K562 (cell line): ENCODE results near the gene HSF2BP. TPM values are rescaled to one million over a fixed set of nuclear protein-coding genes. Genes with fewer than 3 reads are reported as not detected.

Experiments
- ATAC-seq: fragments of 200-7000 bp; cut with Tn5 transposase; 3 replicates; pipeline ENCODE4 v1.9.1; 2020; ENCODE audit warnings: moderate library complexity
- BruUV-seq: library from RNA; stranded (reverse); fragments of 400-500 nt; replicated peaks from 2 replicates; lab custom pipeline; 2021; lab: Mats Ljungman, UMichigan
- CTCF ChIA-PET: fragments of 300-600 bp; formaldehyde crosslinking; extraction: SDS; loops from one replicate; lab custom pipeline; 2021; ENCODE audit warnings: low intra/inter-chr PET ratio; lab: Yijun Ruan, JAX
- POLR2A ChIA-PET: fragments of 300-600, 350-650 bp; sonication (Branson Sonifier 250); formaldehyde crosslinking; extraction: SDS; loops from one replicate; lab custom pipeline; 2021; ENCODE audit warnings: antibody characterized with exemption, inconsistent platforms; lab: Yijun Ruan, JAX
- DNase-seq, 4 experiments: peaks; one replicate each; pipeline versions ENCODE4 v3.0.0 to v3.0.0-alpha.2; 2011 to 2018; ENCODE audit warnings: low spot score in 3 of 4, mixed read lengths in 3 of 4; ENCODE audit errors: extremely low read depth in 1 of 4
- FAIRE-seq: peaks from 2 replicates; lab custom pipeline; 2011; peaks lifted over from hg19 to GRCh38; lab: Jason Lieb, UNC
- H2AFZ ChIP-seq: 2 replicates; pipeline ENCODE4 v1.6.0; 2011; ENCODE audit warnings: low read depth, low read length, control low read depth, inconsistent platforms
- H3K27ac ChIP-seq: fragments of 200-600 bp; 3 replicates; pipeline ENCODE4 v1.8.0; 2011; ENCODE audit warnings: low read depth, mild to moderate bottlenecking, control low read depth, inconsistent platforms, low read length, moderate library complexity, mixed read lengths; ENCODE audit errors: extremely low read depth
- H3K27me3 ChIP-seq, 2 experiments: fragments of 300-600 bp in 1 of 2; 2 replicates in 1 of 2; 3 replicates in 1 of 2; pipeline versions ENCODE4 v1.6.0 to v1.8.0; 2011; ENCODE audit warnings: inconsistent platforms in 2 of 2, low read length in 2 of 2, mild to moderate bottlenecking in 1 of 2, mixed read lengths in 1 of 2, moderate library complexity in 1 of 2; ENCODE audit not compliant: control insufficient read depth in 2 of 2, insufficient read depth in 2 of 2
- H3K36me3 ChIP-seq: fragments of 300-600 bp; 3 replicates; pipeline ENCODE4 v1.8.0; 2011; ENCODE audit warnings: mild to moderate bottlenecking, low read length, inconsistent platforms; ENCODE audit not compliant: control insufficient read depth, insufficient read depth
- H3K4me1 ChIP-seq, 2 experiments: fragments of 200-600 bp in 1 of 2; replicated peaks in 1 of 2; 2 replicates in 1 of 2; 3 replicates in 1 of 2; pipeline versions ENCODE4 v1.5.1 to v1.8.0; 2011; ENCODE audit warnings: inconsistent platforms in 2 of 2, low read length in 2 of 2, mild to moderate bottlenecking in 1 of 2, mixed read lengths in 1 of 2, moderate library complexity in 1 of 2; ENCODE audit not compliant: control insufficient read depth in 2 of 2, insufficient read depth in 2 of 2
- H3K4me2 ChIP-seq: 2 replicates; pipeline ENCODE4 v1.6.1; 2011; ENCODE audit warnings: low read length, control low read depth, inconsistent platforms, mixed read lengths; ENCODE audit not compliant: insufficient read depth
- H3K4me3 ChIP-seq: fragments of 200-600 bp; sonication (generic), shearing (Covaris generic); 2 replicates; pipeline ENCODE4 v1.5.1; 2016; ENCODE audit warnings: control low read depth, inconsistent platforms
- H3K79me2 ChIP-seq: fragments of 200-600 bp; 3 replicates; pipeline ENCODE4 v1.8.0; 2011; ENCODE audit warnings: low read length, inconsistent platforms; ENCODE audit not compliant: control insufficient read depth, insufficient read depth
- H3K9ac ChIP-seq, 2 experiments: 2 replicates each; pipeline versions ENCODE4 v1.6.0 to v1.6.1; 2011; ENCODE audit warnings: low read depth in 2 of 2, low read length in 2 of 2, control low read depth in 1 of 2, inconsistent platforms in 1 of 2, mild to moderate bottlenecking in 1 of 2, mixed read lengths in 1 of 2; ENCODE audit not compliant: insufficient read depth in 1 of 2
- H3K9me1 ChIP-seq: one replicate; pipeline ENCODE4 v1.6.0; 2011; ENCODE audit warnings: inconsistent platforms, mild to moderate bottlenecking, low read length, moderate library complexity; ENCODE audit not compliant: control insufficient read depth, insufficient read depth
- H3K9me3 ChIP-seq: replicated peaks from 2 replicates; pipeline ENCODE4 v1.5.1; 2011; ENCODE audit warnings: low read depth, low read length, inconsistent platforms; ENCODE audit not compliant: control insufficient read depth, insufficient read depth
- H4K20me1 ChIP-seq: replicated peaks from 2 replicates; pipeline ENCODE4 v1.6.1; 2011; ENCODE audit warnings: low read length, inconsistent platforms, mixed read lengths; ENCODE audit not compliant: control insufficient read depth, insufficient read depth
- GABPB2 ChIP-seq: fragments of 250-450 bp; sonication (Bioruptor Pico); conservative IDR thresholded peaks from 2 replicates; pipeline ENCODE4 v1.5.1; 2021; ENCODE audit warnings: mild to moderate bottlenecking
- MCM2 ChIP-seq: fragments of 450-650 bp; IDR thresholded peaks from 2 replicates; pipeline ENCODE4 v1.6.1; 2017; ENCODE audit warnings: low read depth, mild to moderate bottlenecking
- MED1 ChIP-seq: sonication (generic); formaldehyde crosslinking; IDR thresholded peaks from 2 replicates; pipeline ENCODE4 v1.8.1; 2023; ENCODE audit warnings: missing genetic modification reagents, borderline replicate concordance
- MEF2D ChIP-seq: conservative IDR thresholded peaks from 2 replicates; pipeline ENCODE4 v1.6.1; 2016; ENCODE audit warnings: low read depth, missing genetic modification characterization, missing compliant biosample characterization
- MEIS2 ChIP-seq: fragments of 450-650 bp; IDR thresholded peaks from 2 replicates; pipeline ENCODE4 v1.6.1; 2014; ENCODE audit warnings: mild to moderate bottlenecking; ENCODE audit not compliant: partially characterized antibody
- RBBP5 ChIP-seq: fragments of 200-600 bp; sonication (generic); IDR thresholded peaks from 2 replicates; pipeline ENCODE4 v1.6.1; 2012; ENCODE audit warnings: borderline replicate concordance, mild to moderate bottlenecking, low read length, control low read depth, inconsistent platforms; ENCODE audit not compliant: insufficient read depth, poor library complexity, severe bottlenecking
- SIN3A ChIP-seq, 2 experiments: fragments of 150-350 bp in 1 of 2; IDR thresholded peaks; 2 replicates each; pipeline ENCODE4 v1.6.1; 2011 to 2016; ENCODE audit warnings: borderline replicate concordance in 2 of 2, low read depth in 2 of 2, low read length in 2 of 2, mild to moderate bottlenecking in 2 of 2, moderate library complexity in 2 of 2; ENCODE audit not compliant: control insufficient read depth in 1 of 2
- SOX6 ChIP-seq: fragments of 450-650 bp; IDR thresholded peaks from 2 replicates; pipeline ENCODE4 v1.6.1; 2014; ENCODE audit warnings: mild to moderate bottlenecking
- WGBS: fragments of 100-300 bp; shearing (Covaris generic); methylation state at CpG from one replicate; pipeline ENCODE4 v1.1.6; 2016; ENCODE audit warnings: low coverage, mixed read lengths; ENCODE audit not compliant: insufficient coverage; ENCODE audit errors: missing lambda C conversion rate; 5-methylcytosine and 5-hydroxymethylcytosine counted together
- in situ Hi-C: fragments of 300-500 bp; cut with MboI; formaldehyde crosslinking; loops from 4 replicates; pipeline ENCODE4 v1.15.0; 2018; ENCODE audit warnings: inconsistent platforms, mixed read lengths
- intact Hi-C: fragments of 100-400 bp; cut with micrococcal nuclease; formaldehyde crosslinking; loops from 2 replicates; pipeline ENCODE4 v1.14.2; 2022
- polyA plus RNA-seq, 8 experiments: library from polyadenylated mRNA; depleted of rRNA in 4 of 8; stranded (reverse) in 5 of 8; unstranded in 3 of 8; fragments of >200 nt; fragmentation: Nextera tagmentation in 2 of 8; fragmentation: Illumina TruSeq in 1 of 8; extraction: Ambion mirVana in 2 of 8; extraction: Trizol in 1 of 8; gene quantifications; 2 replicates each; pipeline versions ENCODE4 v1.2.1 to v1.2.3, GENCODE V29; 2011 to 2014; ENCODE audit warnings: inconsistent platforms in 1 of 8, missing spikeins in 1 of 8
- total RNA-seq, 7 experiments: library from RNA; depleted of rRNA in 6 of 7; stranded (reverse); fragments of >200 nt in 6 of 7; fragmentation: Illumina TruSeq in 2 of 7; extraction: Trizol in 2 of 7; gene quantifications; 2 replicates each; pipeline versions ENCODE4 v1.2.1 to v1.2.3, GENCODE V29; 2011 to 2021; ENCODE audit warnings: low replicate concordance in 1 of 7
- TF ChIP-seq, protein P1 (sequence below): sonication (generic); IDR thresholded peaks from 2 replicates; pipeline ENCODE4 v1.6.1; 2016
- TF ChIP-seq, protein P2 (sequence below): fragments of 250-450 bp; sonication (Bioruptor Pico); IDR thresholded peaks from 2 replicates; pipeline ENCODE4 v1.5.1; 2021; ENCODE audit warnings: mild to moderate bottlenecking

HSF2BP gene
- total and polyA plus RNA-seq, 9 of the 15 experiments (the other 6 are each of a cell fraction or from before 2014, with no cell fraction given), result 0.04 to 0.57 (median 0.20) TPM; not detected in 2

DNA sequence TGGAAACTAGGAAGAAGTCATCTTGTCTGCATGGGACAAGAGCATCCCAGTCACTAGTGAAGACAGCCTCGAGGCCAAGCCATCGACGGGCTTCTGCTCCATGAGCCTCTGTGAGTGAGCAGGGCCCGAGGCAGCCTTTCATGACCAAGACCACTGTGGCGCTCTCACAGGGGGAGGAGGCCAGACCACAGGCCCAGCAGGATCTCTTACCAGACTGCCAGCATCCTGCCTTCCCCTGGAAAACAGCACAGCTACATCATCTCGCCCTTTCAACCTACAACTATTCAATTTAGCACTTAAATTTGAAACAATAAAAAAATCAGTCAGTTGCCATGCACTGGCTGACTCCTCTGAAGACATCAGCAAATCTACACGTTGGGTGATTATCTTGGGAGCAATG lies 85.4 kb downstream of the HSF2BP start:
- H3K27ac ChIP-seq, result no peak overlapping the region
- no peak for FAIRE-seq
- intact Hi-C loops, result no loop called here

More for the DNA sequence above, 85.4 kb downstream of the HSF2BP start:
- Histone ChIP-seq H3K79me2 (no peaks in the 10 kb centered on the region), H3K9ac (no peak overlapping the region), H3K9me3 (no peaks in the 10 kb centered on the region), H3K4me1 (peaks cover 0 to 4% of the 10 kb centered on the region in 2 experiments; a peak in 1 of 5 replicates), H2AFZ (no peak overlapping the region), H3K4me2 (no peak overlapping the region), H3K9me1 (no peaks in the 10 kb centered on the region), H3K27me3 (peaks cover 45 to 57% of the 10 kb centered on the region in 2 experiments), H3K4me3 (no peak overlapping the region), H3K36me3 (no peaks in the 10 kb centered on the region), H4K20me1 (peaks cover 10% of the 10 kb centered on the region; the same call in 1 of the 2 replicates)
- ChIA-PET CTCF (no interaction called here), POLR2A (no interaction called here)
- ATAC-seq (no peak), DNase-seq (no peak)
- in situ Hi-C loops, result no loop called here
- no TSS peak for BruUV-seq
- no peak for TF ChIP-seq MEIS2
- TF ChIP-seq GABPB2 (CRISPR knock-in tag), result no peak
- no peak for TF ChIP-seq MCM2
- TF ChIP-seq, protein P1, sequence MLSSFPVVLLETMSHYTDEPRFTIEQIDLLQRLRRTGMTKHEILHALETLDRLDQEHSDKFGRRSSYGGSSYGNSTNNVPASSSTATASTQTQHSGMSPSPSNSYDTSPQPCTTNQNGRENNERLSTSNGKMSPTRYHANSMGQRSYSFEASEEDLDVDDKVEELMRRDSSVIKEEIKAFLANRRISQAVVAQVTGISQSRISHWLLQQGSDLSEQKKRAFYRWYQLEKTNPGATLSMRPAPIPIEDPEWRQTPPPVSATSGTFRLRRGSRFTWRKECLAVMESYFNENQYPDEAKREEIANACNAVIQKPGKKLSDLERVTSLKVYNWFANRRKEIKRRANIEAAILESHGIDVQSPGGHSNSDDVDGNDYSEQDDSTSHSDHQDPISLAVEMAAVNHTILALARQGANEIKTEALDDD, result no peak
- no peak for TF ChIP-seq RBBP5
- TF ChIP-seq SIN3A (IDR thresholded peaks at IDR 0.05; ENCODE audit: borderline replicate concordance in 2 of 2, control insufficient read depth in 1 of 2, low read depth in 2 of 2, low read length in 2 of 2), result no peak
- no peak for TF ChIP-seq SOX6
- no peak for TF ChIP-seq MED1 (CRISPR knock-in tag)
- TF ChIP-seq MEF2D (tag), result no peak
- TF ChIP-seq, protein P2, sequence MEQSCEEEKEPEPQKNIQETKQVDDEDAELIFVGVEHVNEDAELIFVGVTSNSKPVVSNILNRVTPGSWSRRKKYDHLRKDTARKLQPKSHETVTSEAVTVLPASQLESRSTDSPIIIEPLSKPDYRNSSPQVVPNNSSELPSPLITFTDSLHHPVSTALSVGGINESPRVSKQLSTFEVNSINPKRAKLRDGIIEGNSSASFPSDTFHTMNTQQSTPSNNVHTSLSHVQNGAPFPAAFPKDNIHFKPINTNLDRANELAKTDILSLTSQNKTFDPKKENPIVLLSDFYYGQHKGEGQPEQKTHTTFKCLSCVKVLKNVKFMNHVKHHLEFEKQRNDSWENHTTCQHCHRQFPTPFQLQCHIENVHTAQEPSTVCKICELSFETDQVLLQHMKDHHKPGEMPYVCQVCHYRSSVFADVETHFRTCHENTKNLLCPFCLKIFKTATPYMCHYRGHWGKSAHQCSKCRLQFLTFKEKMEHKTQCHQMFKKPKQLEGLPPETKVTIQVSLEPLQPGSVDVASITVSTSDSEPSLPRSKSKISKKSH (CRISPR knock-in tag), result no peak
- 0% methylated on average over 7 of the region's 7 CpGs for WGBS
